Measurements from ENCODE around the gene APPL1. TPM values are rescaled to one million over a fixed set of nuclear protein-coding genes. Genes with fewer than 3 reads are reported as not detected.

The APPL1 gene
- total RNA-seq, 1 donor = 43.2 TPM

- no peak for DNase-seq (ENCODE audit: low read depth)
- no peak for TF ChIP-seq CTCF (IDR thresholded peaks at IDR 0.05; ENCODE audit: insufficient read depth, low read depth, low read length)
- H3K4me3 ChIP-seq (ENCODE audit: low read depth, low read length) = no peak overlapping the region
Measured at GRCh38 chr3:57206423-57206822, 21.1 kb upstream of the APPL1 start.

- peak; percentile 31 for TF ChIP-seq CTCF (IDR thresholded peaks at IDR 0.05; ENCODE audit: insufficient read depth, low read depth, low read length)
- DNase-seq (ENCODE audit: low read depth) = peak; percentile 42
- no peak overlapping the region for H3K4me3 ChIP-seq (ENCODE audit: low read depth, low read length)
Measured at GRCh38 chr3:57221883-57222282, 5.6 kb upstream of the APPL1 start.

- no peak overlapping the region for H3K4me3 ChIP-seq (ENCODE audit: low read depth, low read length)
- no peak for DNase-seq (ENCODE audit: low read depth)
- TF ChIP-seq CTCF (IDR thresholded peaks at IDR 0.05; ENCODE audit: insufficient read depth, low read depth, low read length) = no peak
Measured at GRCh38 chr3:57224856-57225255, 2.7 kb upstream of the APPL1 start.

GRCh38 chr3:57226176-57226575, 1.4 kb upstream of the APPL1 start:
- TF ChIP-seq CTCF (IDR thresholded peaks at IDR 0.05; ENCODE audit: insufficient read depth, low read depth, low read length) = no peak
- DNase-seq (ENCODE audit: low read depth) = no peak
- no peak overlapping the region for H3K4me3 ChIP-seq (ENCODE audit: low read depth, low read length)

GRCh38 chr3:57227930-57228751, 612 bp downstream of the APPL1 start:
- no peak for TF ChIP-seq CTCF (IDR thresholded peaks at IDR 0.05; ENCODE audit: insufficient read depth, low read depth, low read length)
- H3K4me3 ChIP-seq (ENCODE audit: low read depth, low read length) = peak overlapping the region; percentile 85
- peak; percentile 74 for DNase-seq (ENCODE audit: low read depth)

GRCh38 chr3:57230006-57230405, 2.5 kb downstream of the APPL1 start:
- H3K4me3 ChIP-seq (ENCODE audit: low read depth, low read length) = no peak overlapping the region
- DNase-seq (ENCODE audit: low read depth) = no peak
- TF ChIP-seq CTCF (IDR thresholded peaks at IDR 0.05; ENCODE audit: insufficient read depth, low read depth, low read length) = no peak

GRCh38 chr3:57233799-57234198, 6.3 kb downstream of the APPL1 start:
- TF ChIP-seq CTCF (IDR thresholded peaks at IDR 0.05; ENCODE audit: insufficient read depth, low read depth, low read length) = no peak
- H3K4me3 ChIP-seq (ENCODE audit: low read depth, low read length) = no peak overlapping the region
- no peak for DNase-seq (ENCODE audit: low read depth)
